ENCODE measurements around the gene DBP. TPM values are rescaled to one million over a fixed set of nuclear protein-coding genes. Genes with fewer than 3 reads are reported as not detected.
A peak's percentile ranks its signal among the peaks of the same experiment; 100 is the strongest.
"Not testable (repeated sequence)": the region's sequence is repeated elsewhere in the genome, so short reads cannot be mapped to it uniquely, and the experiment has no call there.

DBP gene, protein sequence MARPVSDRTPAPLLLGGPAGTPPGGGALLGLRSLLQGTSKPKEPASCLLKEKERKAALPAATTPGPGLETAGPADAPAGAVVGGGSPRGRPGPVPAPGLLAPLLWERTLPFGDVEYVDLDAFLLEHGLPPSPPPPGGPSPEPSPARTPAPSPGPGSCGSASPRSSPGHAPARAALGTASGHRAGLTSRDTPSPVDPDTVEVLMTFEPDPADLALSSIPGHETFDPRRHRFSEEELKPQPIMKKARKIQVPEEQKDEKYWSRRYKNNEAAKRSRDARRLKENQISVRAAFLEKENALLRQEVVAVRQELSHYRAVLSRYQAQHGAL
- 1 to 10 TPM; 2.8 to 5.9 TPM for total RNA-seq

DNA sequence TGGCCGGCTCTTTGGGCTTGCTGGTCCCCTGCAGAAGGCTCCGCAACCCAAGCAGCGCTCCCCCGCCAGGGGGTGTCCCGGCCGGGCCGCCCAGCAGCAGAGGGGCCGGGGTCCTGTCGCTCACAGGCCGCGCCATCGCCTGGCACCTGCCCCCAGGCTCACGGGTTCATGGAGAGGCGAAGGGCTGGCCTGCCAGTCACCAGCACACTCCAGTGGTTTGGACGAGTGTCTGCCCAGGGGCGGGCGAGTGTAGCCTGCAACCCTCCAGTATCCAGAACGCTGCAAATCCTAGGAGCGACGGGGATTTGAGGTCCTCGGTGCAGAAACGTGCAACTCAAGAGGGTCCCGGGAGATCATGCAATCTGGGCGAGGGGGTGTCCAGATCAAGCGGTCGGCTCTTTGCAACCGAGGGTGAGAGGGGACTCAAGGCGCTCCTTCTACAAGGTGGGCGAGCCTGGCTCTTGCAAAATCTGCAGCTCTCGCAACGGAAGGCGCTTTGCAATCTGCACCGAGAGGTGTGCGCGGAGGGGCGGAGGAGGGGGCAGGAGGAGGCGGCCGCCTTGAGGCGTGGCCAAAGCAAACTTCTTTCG is at the start of gene DBP:
Gene DBP (minus strand): TSS at position 521 of the 590 bp plus-strand sequence. CDS start 385 bp downstream, at position 136.
- peak within 1 kb of the TSS; percentile 97 to 98 for H3K27ac ChIP-seq
- no peaks in the 10 kb centered on the region for H3K27me3 ChIP-seq
- H3K9me3 ChIP-seq = no peaks in the 10 kb centered on the region
- H3K36me3 ChIP-seq = no peaks in the 10 kb centered on the region
- H3K4me3 ChIP-seq = peak within 1 kb of the TSS; percentile 49 to 78
- TF ChIP-seq, protein P1, sequence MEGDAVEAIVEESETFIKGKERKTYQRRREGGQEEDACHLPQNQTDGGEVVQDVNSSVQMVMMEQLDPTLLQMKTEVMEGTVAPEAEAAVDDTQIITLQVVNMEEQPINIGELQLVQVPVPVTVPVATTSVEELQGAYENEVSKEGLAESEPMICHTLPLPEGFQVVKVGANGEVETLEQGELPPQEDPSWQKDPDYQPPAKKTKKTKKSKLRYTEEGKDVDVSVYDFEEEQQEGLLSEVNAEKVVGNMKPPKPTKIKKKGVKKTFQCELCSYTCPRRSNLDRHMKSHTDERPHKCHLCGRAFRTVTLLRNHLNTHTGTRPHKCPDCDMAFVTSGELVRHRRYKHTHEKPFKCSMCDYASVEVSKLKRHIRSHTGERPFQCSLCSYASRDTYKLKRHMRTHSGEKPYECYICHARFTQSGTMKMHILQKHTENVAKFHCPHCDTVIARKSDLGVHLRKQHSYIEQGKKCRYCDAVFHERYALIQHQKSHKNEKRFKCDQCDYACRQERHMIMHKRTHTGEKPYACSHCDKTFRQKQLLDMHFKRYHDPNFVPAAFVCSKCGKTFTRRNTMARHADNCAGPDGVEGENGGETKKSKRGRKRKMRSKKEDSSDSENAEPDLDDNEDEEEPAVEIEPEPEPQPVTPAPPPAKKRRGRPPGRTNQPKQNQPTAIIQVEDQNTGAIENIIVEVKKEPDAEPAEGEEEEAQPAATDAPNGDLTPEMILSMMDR (IDR thresholded peaks at IDR 0.05) = peak in 1 of 2 donors; percentile 41
- H3K4me1 ChIP-seq = peaks cover 0 to 56% of the 10 kb centered on the region in 2 donors
- no peak for DNase-seq (ENCODE audit: low spot score)

DNA sequence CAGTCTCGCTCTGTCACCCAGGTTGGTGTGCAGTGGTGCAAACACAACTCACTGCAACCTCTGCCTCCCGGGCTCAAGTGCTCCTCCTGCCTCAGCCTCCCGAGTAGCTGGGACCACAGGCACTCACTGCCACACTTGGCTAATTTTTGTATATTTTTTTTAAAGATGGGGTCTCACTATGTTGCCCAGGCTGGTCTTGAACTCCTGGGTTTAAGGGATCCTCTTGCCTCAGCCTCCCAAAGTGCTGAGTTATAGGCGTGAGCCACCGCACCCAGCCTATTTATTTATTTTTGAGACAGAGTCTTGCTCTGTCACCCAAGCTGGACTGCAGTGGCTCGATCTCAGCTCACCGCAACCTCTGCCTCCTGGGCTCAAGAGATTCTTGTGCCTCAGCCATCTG is 49.5 kb upstream of the DBP start:
- H3K4me3 ChIP-seq; H3K4me1 ChIP-seq; H3K27ac ChIP-seq; DNase-seq (ENCODE audit: low spot score); H3K27me3 ChIP-seq; H3K9me3 ChIP-seq; H3K36me3 ChIP-seq: not testable (repeated sequence)

DNA sequence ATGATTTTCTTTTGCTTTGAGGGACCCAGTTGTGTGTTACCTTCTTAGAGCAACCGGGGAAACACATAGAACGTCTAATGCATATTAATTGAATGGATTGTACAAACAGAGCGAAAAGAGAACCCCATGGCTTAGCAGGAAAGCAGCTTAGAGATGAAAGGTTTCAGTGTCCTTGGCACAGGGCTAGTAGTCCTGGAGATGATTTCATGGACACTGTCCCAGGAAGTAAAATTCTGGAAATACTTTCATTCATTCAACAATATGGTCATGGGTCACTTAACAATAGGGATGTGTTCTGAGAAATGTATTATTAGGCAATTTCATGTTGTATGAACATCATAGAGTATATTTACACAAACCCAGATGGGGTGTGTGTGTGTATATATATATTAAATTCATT is 48.9 kb upstream of the DBP start:
- no peak overlapping the region for H3K4me3 ChIP-seq

DNA sequence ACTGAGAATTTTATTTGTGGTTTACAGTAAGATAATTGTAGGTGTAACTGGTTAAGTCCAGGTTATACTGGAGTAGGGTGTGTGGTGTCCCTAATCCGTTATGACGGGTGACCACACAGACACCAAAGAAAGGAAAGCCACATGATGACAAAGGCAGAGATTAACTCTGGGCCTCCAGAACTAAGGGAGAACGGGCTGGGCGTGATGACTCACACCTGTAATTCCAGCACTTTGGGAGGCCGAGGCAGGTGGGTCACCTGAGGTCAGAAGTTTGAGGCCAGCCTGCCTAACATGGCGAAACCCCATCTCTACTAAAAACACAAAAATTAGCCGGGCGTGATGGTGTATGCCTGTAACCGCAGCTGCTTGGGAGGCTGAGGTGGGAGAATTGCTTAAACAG is 48.4 kb upstream of the DBP start:
- no peak for DNase-seq (ENCODE audit: low spot score)
- no peaks in the 10 kb centered on the region for H3K27me3 ChIP-seq
- no peaks in the 10 kb centered on the region for H3K9me3 ChIP-seq
- H3K36me3 ChIP-seq = no peaks in the 10 kb centered on the region
- H3K27ac ChIP-seq = no peak overlapping the region
- H3K4me3 ChIP-seq = no peak overlapping the region
- no peaks in the 10 kb centered on the region for H3K4me1 ChIP-seq
- TF ChIP-seq, protein P1 (IDR thresholded peaks at IDR 0.05) = no peak

More for the DNA sequence above, 48.9 kb upstream of the DBP start:
- Histone ChIP-seq H3K27ac (no peak overlapping the region), H3K27me3 (no peaks in the 10 kb centered on the region), H3K36me3 (no peaks in the 10 kb centered on the region), H3K9me3 (no peaks in the 10 kb centered on the region), H3K4me1 (no peaks in the 10 kb centered on the region)
- DNase-seq (ENCODE audit: low spot score) = no peak
- TF ChIP-seq, protein P1 (IDR thresholded peaks at IDR 0.05) = no peak

DNA sequence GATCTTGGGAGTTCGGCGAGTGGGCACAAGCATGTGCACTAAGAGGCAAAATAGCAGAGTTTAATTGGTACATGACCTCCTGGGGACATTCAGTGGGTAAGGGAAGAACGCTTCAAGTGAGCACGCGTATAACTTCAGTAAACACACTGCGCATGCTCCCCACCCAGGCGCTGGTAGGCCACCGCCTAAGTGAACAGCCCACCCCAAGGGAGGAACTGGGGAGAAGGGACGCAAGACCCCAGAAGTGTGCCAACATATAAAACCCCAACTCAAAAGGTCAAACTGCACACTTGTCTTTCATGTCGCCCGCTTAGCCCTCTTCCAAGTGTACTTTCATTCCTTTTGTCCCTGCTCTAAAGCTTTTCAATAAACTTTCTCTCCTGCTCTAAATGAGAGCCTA is 46.2 kb upstream of the DBP start:
- Histone ChIP-seq H3K9me3 (no peaks in the 10 kb centered on the region), H3K4me3 (no peak overlapping the region), H3K36me3 (no peaks in the 10 kb centered on the region), H3K27ac (no peak overlapping the region), H3K4me1 (no peaks in the 10 kb centered on the region), H3K27me3 (no peaks in the 10 kb centered on the region)
- peak; percentile 64 for DNase-seq (ENCODE audit: low spot score)
- TF ChIP-seq, protein P1 (IDR thresholded peaks at IDR 0.05) = no peak

DNA sequence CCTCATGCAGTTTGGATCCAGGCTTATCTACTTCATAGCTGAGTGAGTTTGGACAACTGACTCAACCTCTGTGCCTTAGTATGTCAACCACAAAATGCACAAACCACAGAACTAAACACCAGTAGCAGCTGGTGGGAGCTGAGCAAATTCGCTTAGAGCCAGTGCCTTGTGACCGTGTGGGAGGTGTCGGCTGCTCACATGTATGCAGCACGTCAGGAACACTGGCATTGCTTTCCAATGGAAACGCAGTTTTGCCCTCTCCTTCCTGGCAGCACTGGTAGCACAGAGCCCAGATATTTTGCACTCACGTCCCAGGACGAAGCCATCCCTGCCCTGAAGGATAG is 43.9 kb upstream of the DBP start:
- H3K27ac ChIP-seq = no peak overlapping the region
- no peaks in the 10 kb centered on the region for H3K4me1 ChIP-seq
- H3K4me3 ChIP-seq = no peak overlapping the region
- no peaks in the 10 kb centered on the region for H3K9me3 ChIP-seq
- TF ChIP-seq, protein P1 (IDR thresholded peaks at IDR 0.05) = no peak
- DNase-seq (ENCODE audit: low spot score) = no peak
- no peaks in the 10 kb centered on the region for H3K27me3 ChIP-seq
- H3K36me3 ChIP-seq = no peaks in the 10 kb centered on the region
